Neural cell (in vitro differentiated cells): ENCODE measurements around the gene CLIC3. TPM values are rescaled to one million over a fixed set of nuclear protein-coding genes. Genes with fewer than 3 reads are reported as not detected.

Experiments used
- H2AFZ ChIP-seq: fragments of 200-600, 300-800 bp; sonication (generic), shearing (Covaris generic); 2 replicates; pipeline ENCODE4 v1.6.0; 2014; ENCODE audit warnings: low read depth, mild to moderate bottlenecking, antibody characterized with exemption, low read length, moderate library complexity
- H3F3A ChIP-seq: fragments of 200-600 bp; shearing (Covaris generic); 2 replicates; pipeline ENCODE4 v1.6.1; 2016; ENCODE audit warnings: mild to moderate bottlenecking, moderate library complexity, mixed read lengths, antibody characterized with exemption, low read length; ENCODE audit not compliant: insufficient read depth, poor library complexity, severe bottlenecking
- H3K27ac ChIP-seq: fragments of 200-600, 300-800 bp; sonication (generic), shearing (Covaris generic); 2 replicates; pipeline ENCODE4 v1.5.1; 2014; ENCODE audit warnings: mild to moderate bottlenecking, low read length, moderate library complexity
- H3K27me3 ChIP-seq: fragments of 300-800, 200-600 bp; sonication (generic), shearing (Covaris generic); 2 replicates; pipeline ENCODE4 v1.6.0; 2014; ENCODE audit warnings: mild to moderate bottlenecking, low read depth, low read length, moderate library complexity; ENCODE audit not compliant: insufficient read depth
- H3K36me3 ChIP-seq: fragments of 300-800, 200-600 bp; sonication (generic), shearing (Covaris generic); 2 replicates; pipeline ENCODE4 v1.5.1; 2014; ENCODE audit warnings: mild to moderate bottlenecking, antibody characterized with exemption, low read length, moderate library complexity; ENCODE audit not compliant: insufficient read depth
- H3K4me2 ChIP-seq: fragments of 300-800, 200-600 bp; sonication (generic), shearing (Covaris generic); 2 replicates; pipeline ENCODE4 v1.6.0; 2014; ENCODE audit warnings: mild to moderate bottlenecking, low read length
- H3K4me3 ChIP-seq: fragments of 300-800, 200-600 bp; sonication (generic), shearing (Covaris generic); 2 replicates; pipeline ENCODE4 v1.5.1; 2014; ENCODE audit warnings: mild to moderate bottlenecking, low read length, moderate library complexity
- H3K79me2 ChIP-seq: fragments of 200-600 bp; shearing (Covaris generic); replicated peaks from 2 replicates; pipeline ENCODE4 v1.6.0; 2014; ENCODE audit warnings: mild to moderate bottlenecking, low read length, moderate library complexity; ENCODE audit not compliant: insufficient read depth
- H3K9ac ChIP-seq: fragments of 300-800, 200-600 bp; sonication (generic), shearing (Covaris generic); 2 replicates; pipeline ENCODE4 v1.6.1; 2016; ENCODE audit warnings: mild to moderate bottlenecking, low read length, mixed read lengths
- H3K9me2 ChIP-seq: fragments of 200-600 bp; shearing (Covaris generic); 2 replicates; pipeline ENCODE4 v1.6.1; 2016; ENCODE audit warnings: mild to moderate bottlenecking, low read length, mixed read lengths; ENCODE audit not compliant: insufficient read depth
- H3K9me3 ChIP-seq: fragments of 200-600, 300-800 bp; sonication (generic), shearing (Covaris generic); 2 replicates; pipeline ENCODE4 v1.6.1; 2016; ENCODE audit warnings: mild to moderate bottlenecking, mixed run types, low read length, moderate library complexity, mixed read lengths
- H4K20me1 ChIP-seq: fragments of 200-600 bp; shearing (Covaris generic); 2 replicates; pipeline ENCODE4 v1.6.1; 2016; ENCODE audit warnings: mild to moderate bottlenecking, mixed run types; ENCODE audit not compliant: insufficient read depth
- EP300 ChIP-seq: fragments of 450-650 bp; conservative IDR thresholded peaks from 2 replicates; pipeline ENCODE4 v1.6.1; 2014; ENCODE audit warnings: antibody characterized with exemption, mild to moderate bottlenecking, moderate library complexity; ENCODE audit not compliant: poor library complexity, severe bottlenecking
- EZH2 ChIP-seq: fragments of 200-600, 300-800 bp; shearing (Covaris generic), sonication (generic); IDR thresholded peaks from 2 replicates; pipeline ENCODE4 v1.6.1; 2014; ENCODE audit warnings: antibody characterized with exemption, low read length, borderline replicate concordance, mild to moderate bottlenecking; ENCODE audit not compliant: insufficient read depth, poor library complexity, severe bottlenecking
- MXI1 ChIP-seq: fragments of 450-650 bp; conservative IDR thresholded peaks from 2 replicates; pipeline ENCODE4 v1.6.1; 2014; ENCODE audit warnings: antibody characterized with exemption, mild to moderate bottlenecking; ENCODE audit not compliant: poor library complexity, severe bottlenecking
- POLR2AphosphoS5 ChIP-seq: IDR thresholded peaks from 2 replicates; pipeline ENCODE4 v1.6.1; 2012
- RAD21 ChIP-seq: fragments of 450-650 bp; conservative IDR thresholded peaks from 2 replicates; pipeline ENCODE4 v1.6.1; 2014; ENCODE audit warnings: antibody characterized with exemption, mild to moderate bottlenecking, moderate library complexity
- SMC3 ChIP-seq: fragments of 450-650 bp; conservative IDR thresholded peaks from 2 replicates; pipeline ENCODE4 v1.6.1; 2014; ENCODE audit warnings: antibody characterized with exemption, mild to moderate bottlenecking, moderate library complexity; ENCODE audit not compliant: poor library complexity
- TAF1 ChIP-seq: IDR thresholded peaks from 2 replicates; pipeline ENCODE4 v1.6.1; 2012; ENCODE audit warnings: low read depth
- polyA plus RNA-seq: library from polyadenylated mRNA; depleted of rRNA; stranded (reverse); fragments of >200 nt; gene quantifications from 2 replicates; pipeline ENCODE4 v1.2.3, GENCODE V29; 2014
- TF ChIP-seq, protein P1 (sequence below): fragments of 450-650 bp; IDR thresholded peaks from 2 replicates; pipeline ENCODE4 v1.5.1; 2014; ENCODE audit warnings: antibody characterized with exemption, mild to moderate bottlenecking, moderate library complexity; ENCODE audit not compliant: poor library complexity, severe bottlenecking
- TF ChIP-seq, protein P2 (sequence below): IDR thresholded peaks from 2 replicates; pipeline ENCODE4 v1.6.1; 2012; ENCODE audit warnings: borderline replicate concordance

The CLIC3 gene
- polyA plus RNA-seq, 1 donor from 2014 or later, result not detected

DNA sequence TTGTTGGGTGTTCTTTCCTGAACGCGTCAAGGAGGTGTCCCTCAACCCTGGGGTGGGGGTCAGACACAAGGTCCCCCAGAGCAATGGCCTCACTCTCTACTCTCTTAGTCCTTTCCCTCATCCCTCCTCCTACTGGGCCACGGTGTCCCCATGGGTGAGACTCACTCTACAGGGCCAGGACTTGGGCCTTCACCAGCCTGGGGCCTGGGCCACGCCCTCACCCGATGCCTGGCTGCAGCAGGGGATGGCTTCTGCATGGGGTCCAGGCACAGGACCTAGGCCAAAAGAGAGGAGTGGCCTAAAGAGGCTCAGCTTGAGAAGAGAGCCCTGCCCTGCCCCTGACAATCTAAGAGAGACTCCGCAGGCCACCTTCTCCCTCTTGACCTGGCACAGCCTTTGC is 38.5 kb downstream of the CLIC3 start:
- Histone ChIP-seq H3K36me3 (no peaks in the 10 kb centered on the region), H2AFZ (no peak overlapping the region), H3K9ac (no peak overlapping the region), H3K79me2 (no peaks in the 10 kb centered on the region), H3K9me3 (no peaks in the 10 kb centered on the region), H3K27ac (no peak overlapping the region), H3K27me3 (no peaks in the 10 kb centered on the region), H3K9me2 (no peaks in the 10 kb centered on the region), H4K20me1 (no peaks in the 10 kb centered on the region), H3K4me3 (no peak overlapping the region), H3F3A (no peaks in the 10 kb centered on the region), H3K4me2 (no peak overlapping the region)
- TF ChIP-seq POLR2AphosphoS5, result no peak
- no peak for TF ChIP-seq TAF1
- TF ChIP-seq, protein P1, sequence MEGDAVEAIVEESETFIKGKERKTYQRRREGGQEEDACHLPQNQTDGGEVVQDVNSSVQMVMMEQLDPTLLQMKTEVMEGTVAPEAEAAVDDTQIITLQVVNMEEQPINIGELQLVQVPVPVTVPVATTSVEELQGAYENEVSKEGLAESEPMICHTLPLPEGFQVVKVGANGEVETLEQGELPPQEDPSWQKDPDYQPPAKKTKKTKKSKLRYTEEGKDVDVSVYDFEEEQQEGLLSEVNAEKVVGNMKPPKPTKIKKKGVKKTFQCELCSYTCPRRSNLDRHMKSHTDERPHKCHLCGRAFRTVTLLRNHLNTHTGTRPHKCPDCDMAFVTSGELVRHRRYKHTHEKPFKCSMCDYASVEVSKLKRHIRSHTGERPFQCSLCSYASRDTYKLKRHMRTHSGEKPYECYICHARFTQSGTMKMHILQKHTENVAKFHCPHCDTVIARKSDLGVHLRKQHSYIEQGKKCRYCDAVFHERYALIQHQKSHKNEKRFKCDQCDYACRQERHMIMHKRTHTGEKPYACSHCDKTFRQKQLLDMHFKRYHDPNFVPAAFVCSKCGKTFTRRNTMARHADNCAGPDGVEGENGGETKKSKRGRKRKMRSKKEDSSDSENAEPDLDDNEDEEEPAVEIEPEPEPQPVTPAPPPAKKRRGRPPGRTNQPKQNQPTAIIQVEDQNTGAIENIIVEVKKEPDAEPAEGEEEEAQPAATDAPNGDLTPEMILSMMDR, result no peak
- TF ChIP-seq, protein P2, sequence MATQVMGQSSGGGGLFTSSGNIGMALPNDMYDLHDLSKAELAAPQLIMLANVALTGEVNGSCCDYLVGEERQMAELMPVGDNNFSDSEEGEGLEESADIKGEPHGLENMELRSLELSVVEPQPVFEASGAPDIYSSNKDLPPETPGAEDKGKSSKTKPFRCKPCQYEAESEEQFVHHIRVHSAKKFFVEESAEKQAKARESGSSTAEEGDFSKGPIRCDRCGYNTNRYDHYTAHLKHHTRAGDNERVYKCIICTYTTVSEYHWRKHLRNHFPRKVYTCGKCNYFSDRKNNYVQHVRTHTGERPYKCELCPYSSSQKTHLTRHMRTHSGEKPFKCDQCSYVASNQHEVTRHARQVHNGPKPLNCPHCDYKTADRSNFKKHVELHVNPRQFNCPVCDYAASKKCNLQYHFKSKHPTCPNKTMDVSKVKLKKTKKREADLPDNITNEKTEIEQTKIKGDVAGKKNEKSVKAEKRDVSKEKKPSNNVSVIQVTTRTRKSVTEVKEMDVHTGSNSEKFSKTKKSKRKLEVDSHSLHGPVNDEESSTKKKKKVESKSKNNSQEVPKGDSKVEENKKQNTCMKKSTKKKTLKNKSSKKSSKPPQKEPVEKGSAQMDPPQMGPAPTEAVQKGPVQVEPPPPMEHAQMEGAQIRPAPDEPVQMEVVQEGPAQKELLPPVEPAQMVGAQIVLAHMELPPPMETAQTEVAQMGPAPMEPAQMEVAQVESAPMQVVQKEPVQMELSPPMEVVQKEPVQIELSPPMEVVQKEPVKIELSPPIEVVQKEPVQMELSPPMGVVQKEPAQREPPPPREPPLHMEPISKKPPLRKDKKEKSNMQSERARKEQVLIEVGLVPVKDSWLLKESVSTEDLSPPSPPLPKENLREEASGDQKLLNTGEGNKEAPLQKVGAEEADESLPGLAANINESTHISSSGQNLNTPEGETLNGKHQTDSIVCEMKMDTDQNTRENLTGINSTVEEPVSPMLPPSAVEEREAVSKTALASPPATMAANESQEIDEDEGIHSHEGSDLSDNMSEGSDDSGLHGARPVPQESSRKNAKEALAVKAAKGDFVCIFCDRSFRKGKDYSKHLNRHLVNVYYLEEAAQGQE, result no peak
- TF ChIP-seq SMC3, result no peak
- no peak for TF ChIP-seq RAD21
- no peak for TF ChIP-seq MXI1
- no peak for TF ChIP-seq EP300
- TF ChIP-seq EZH2, result no peak

DNA sequence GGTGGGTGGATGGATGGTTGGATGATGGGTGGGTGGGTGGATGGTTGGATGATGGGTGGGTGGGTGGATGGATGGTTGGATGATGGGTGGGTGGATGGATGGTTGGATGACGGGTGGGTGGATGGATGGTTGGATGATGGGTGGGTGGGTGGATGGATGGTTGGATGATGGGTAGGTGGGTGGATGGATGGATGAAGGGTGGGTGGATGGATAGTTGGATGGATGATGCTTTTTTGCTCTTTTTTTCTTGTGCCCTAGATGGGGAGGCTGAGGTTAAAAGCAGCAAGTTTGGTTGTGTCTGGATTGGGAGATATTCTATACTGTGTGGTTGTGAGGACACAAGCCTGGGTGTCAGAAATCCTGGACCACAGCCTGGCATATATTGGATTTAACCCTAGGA is 38.9 kb downstream of the CLIC3 start:
- no peak overlapping the region for H3K4me3 ChIP-seq
- no peaks in the 10 kb centered on the region for H3K36me3 ChIP-seq
- no peaks in the 10 kb centered on the region for H3K79me2 ChIP-seq
- no peaks in the 10 kb centered on the region for H3K9me3 ChIP-seq
- H3K9ac ChIP-seq, result no peak overlapping the region
- H2AFZ ChIP-seq, result no peak overlapping the region
- no peak overlapping the region for H3K4me2 ChIP-seq
- no peaks in the 10 kb centered on the region for H3K27me3 ChIP-seq
- no peaks in the 10 kb centered on the region for H4K20me1 ChIP-seq
- H3F3A ChIP-seq, result no peaks in the 10 kb centered on the region
- H3K9me2 ChIP-seq, result no peaks in the 10 kb centered on the region
- TF ChIP-seq MXI1 (no peak), TAF1 (no peak), SMC3 (no peak), EZH2 (no peak), POLR2AphosphoS5 (no peak), EP300 (no peak)
- TF ChIP-seq, protein P1, result no peak
- TF ChIP-seq, protein P2, result no peak
- H3K27ac ChIP-seq, result no peak overlapping the region
